NCI-H2107 treated with DMSO at 0.1 percent for 48 hours (cell line): Measurements from ENCODE around the gene WDR18.
"Not testable (repeated sequence)": the region's sequence is repeated elsewhere in the genome, so short reads cannot be mapped to it uniquely, and the experiment has no call there.

Experiments used
- DNase-seq: peaks from one replicate; lab custom pipeline; 2025; ENCODE audit not compliant: unreplicated experiment; lab: John Stamatoyannopoulos, UW

WDR18 gene

GRCh38 chr19:1018932-1019615 is 34.9 kb downstream of the WDR18 start:
- no peak for DNase-seq

DNA sequence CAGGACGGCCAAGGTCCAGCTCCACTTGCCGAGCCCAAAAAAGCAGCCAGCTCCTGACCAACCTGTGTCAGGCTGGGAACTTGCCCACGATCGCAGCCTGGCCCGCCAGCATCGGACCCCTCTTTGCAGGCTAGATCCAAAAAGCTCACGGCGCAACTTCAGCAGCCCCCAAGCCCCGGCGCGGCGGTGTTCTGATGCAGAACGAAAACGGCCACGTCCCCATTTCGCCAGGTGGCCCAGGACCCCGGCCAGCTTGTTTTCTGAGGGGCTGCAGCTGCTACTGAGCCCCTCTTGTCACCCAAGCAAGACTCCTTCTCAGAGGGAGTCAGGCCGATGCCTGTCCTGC is 35.4 kb downstream of the WDR18 start:
- no peak for DNase-seq

- no peak for DNase-seq
Observed at GRCh38 chr19:1019980-1020867, 36.1 kb downstream of the WDR18 start.

DNA sequence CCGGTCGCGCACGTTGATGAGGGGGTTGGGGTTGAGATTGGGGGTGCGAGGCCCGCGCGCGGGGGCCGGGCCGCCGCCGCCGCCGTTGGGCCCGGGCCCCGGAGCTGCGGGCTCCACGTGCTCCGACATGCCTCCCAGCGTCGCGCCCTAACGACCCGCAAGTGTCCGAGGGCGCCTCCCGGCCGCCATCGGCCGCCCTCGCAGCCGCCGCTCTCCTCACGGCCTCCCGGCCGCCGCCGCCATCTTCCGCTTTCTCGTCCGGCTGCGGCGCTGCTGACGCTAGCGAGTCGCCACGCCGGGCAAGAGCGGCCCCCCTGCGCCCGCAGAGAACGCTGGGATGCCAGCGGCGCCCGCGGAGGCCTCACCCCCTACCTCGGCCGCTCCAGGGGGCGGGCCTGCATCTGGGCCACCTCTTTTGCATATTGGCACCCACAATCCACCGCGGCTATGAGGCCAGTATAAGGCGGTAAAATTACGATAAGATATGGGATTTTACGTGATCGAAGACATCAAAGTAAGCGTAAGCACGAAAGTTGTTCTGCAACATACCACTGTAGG is 36.8 kb downstream of the WDR18 start, which contains the start of gene TMEM259:
Gene TMEM259 (minus strand): TSS at position 256 of the 558 bp plus-strand sequence. CDS start 127 bp downstream, at position 129.
- DNase-seq, result peak; percentile 93

DNA sequence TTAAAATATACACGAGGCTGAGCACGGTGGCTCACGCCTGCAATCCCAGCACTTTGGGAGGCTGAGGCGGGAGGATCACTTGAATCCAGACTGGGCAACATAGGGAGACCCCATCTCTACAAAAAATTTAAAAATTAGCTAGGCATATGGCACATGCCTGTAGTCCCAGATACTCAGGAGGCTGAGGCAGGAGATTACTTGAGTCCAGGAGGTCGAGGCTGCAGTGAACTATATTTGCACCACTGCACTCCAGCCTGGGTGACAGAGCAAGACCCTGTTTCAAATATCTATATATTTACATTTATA is 39.7 kb downstream of the WDR18 start:
- not testable (repeated sequence) for DNase-seq

- not testable (repeated sequence) for DNase-seq
Observed at GRCh38 chr19:1025080-1025479, 40.9 kb downstream of the WDR18 start.

GRCh38 chr19:1025960-1026782 is 42.0 kb downstream of the WDR18 start, which contains the start of gene CNN2:
Gene CNN2, plus strand, starts transcription at chr19:1026608. Its CDS starts 54 bp downstream, at chr19:1026662.
- DNase-seq, result no peak

GRCh38 chr19:1026783-1027649 is 42.9 kb downstream of the WDR18 start:
- DNase-seq, result no peak

GRCh38 chr19:1027650-1028061 is 43.5 kb downstream of the WDR18 start:
- DNase-seq, result no peak

DNA sequence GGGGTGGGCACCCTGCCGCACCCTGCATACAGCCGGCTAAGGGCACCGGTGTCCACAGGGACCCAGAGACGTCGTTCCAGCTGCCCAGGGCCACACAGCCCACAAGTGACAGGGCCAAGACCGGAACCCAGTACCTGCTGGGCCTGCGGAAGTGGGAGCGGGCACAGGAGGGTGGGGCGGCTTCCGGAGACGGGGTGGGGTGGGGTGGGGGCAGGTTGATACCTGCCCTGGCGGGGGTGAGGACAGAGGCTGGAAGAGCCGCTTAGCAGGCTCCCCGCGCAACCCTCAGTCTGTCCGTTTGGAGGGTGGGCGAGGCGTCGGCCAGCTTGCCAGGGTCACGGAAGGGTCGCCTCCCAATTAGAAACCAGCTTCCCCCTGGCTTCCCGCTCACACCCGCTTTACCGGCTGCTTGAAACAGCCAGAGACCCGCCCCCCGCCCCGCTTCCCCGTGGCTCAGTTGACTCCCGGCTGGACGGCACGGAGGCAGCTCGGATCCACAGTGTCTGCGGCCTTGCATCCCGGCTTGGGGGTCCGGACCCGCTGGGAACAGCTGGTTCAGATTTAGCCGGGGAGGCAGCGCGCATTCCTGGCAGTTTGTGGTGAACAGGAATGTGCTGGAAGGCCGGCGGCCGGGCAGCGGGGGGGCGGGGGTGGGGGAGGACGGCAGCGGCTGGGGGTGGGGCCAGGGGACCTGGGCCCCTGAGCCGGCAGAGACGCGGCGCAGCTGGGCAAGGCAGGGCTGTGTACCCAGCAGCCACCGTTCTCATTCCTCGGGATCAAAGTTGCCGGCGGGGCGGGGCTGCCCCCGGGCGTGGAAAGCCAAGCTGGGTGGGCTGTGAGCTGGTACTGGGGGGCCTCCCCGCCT is 44.1 kb downstream of the WDR18 start:
- DNase-seq, result no peak

DNA sequence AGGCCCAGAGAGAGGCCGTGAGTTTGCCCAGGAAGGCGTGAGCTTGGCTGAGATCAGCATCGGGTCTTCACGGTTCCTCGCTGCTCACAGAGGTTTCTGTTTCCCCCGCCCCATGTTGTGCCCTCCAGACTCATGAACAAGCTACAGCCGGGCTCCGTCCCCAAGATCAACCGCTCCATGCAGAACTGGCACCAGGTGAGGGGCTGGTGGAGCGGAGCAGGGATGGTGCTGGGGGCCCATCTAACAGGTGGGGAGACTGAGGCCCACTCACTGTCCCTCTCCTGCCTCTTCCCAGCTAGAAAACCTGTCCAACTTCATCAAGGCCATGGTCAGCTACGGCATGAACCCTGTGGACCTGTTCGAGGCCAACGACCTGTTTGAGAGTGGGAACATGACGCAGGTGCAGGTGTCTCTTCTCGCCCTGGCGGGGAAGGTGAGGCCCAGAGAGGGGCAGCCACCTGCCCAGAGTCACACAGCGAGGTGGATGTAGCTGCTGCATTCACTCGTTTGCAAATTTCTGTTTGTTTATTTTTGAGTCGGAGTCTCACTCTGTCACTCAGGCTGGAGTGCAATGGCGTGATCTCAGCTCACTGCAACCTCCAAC is 48.2 kb downstream of the WDR18 start:
- no peak for DNase-seq

DNA sequence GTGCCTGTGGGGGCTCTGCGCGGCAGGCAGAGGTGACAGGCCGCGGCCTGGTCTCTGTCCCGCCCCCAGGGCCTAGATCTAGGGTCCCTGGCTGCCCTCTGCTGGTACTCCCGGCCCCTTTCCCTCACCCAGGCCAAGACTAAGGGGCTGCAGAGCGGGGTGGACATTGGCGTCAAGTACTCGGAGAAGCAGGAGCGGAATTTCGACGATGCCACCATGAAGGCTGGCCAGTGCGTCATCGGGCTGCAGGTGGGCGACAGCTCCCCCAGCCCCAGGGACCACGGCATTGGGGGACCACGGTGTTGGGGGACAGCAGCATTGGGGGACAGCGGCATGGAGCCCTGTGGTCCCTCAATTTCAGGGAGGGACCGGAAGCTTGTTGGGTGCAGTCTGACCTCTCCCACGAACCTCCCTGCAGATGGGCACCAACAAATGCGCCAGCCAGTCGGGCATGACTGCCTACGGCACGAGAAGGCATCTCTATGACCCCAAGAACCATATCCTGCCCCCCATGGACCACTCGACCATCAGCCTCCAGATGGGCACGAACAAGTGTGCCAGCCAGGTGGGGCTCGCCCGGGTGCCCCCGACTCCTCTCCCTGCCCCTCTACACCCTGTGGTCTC is 52.0 kb downstream of the WDR18 start:
- no peak for DNase-seq

DNA sequence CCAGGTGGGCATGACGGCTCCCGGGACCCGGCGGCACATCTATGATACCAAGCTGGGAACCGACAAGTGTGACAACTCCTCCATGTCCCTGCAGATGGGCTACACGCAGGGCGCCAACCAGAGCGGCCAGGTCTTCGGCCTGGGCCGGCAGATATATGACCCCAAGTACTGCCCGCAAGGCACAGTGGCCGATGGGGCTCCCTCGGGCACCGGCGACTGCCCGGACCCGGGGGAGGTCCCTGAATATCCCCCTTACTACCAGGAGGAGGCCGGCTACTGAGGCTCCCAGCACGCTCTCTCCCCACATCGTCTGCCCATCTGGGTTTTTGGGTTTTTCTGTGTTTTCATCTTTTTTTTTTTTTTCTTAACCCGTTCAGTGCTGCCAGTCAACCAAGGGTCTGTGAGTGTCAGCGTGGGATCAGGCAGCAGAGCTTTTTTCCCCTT is 53.5 kb downstream of the WDR18 start:
- DNase-seq, result no peak

GRCh38 chr19:1038978-1039645 is 55.0 kb downstream of the WDR18 start:
- no peak for DNase-seq

GRCh38 chr19:1039646-1040475 is 55.7 kb downstream of the WDR18 start, which contains the start of gene ABCA7:
Gene ABCA7, plus strand, starts transcription at chr19:1040107. Its CDS starts 1,255 bp downstream, at chr19:1041362.
- DNase-seq, result peak; percentile 90

DNA sequence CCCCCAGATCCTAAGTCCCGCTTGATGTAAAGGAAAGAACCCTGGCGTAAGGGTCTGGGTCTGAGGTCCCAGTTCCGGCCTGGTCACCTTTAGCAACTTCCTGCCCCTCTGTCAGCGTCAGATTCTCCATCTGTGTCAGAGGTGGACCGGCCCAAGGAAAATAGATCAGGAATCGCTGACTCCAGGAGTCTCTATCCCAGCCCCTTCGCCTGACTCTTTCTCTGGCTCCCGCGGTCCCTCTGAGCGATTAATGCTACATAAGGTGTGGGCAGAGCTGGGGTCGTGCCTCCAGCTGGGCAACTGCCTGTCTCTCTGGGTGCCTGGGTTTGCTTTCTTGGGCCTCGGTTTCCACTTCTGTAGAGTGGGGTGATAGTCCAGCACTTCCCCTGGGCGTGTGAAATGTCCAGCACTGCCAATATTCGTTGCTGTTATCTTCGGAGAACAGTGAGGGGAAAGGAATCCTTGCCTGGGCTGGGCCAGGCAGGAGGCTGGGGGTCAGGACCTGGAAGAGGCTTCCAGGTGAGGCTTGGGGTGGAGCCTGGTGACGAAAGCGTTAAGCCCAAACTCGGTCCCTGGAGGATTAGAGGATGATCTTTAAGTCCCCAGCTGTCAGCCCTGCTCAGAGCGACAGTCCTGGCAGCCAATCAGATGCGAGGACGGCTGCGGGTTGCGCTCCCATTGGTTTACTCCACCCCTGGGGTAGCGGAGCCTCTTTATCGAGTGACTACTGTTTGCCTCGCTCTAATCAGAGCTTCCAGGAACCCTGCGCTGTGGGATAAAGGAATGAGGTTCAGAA is 56.5 kb downstream of the WDR18 start:
- DNase-seq, result peak; percentile 77
